HAP-1 (cell line): ENCODE data around the gene SMG6.

Source experiments
- DNase-seq, 2 experiments: peaks; one replicate each; pipeline ENCODE4 v3.0.0-alpha.2; 2016 to 2020; ENCODE audit warnings: low spot score in 2 of 2
- H3K27me3 ChIP-seq: fragments of 250-450 bp; sonication (Bioruptor Pico); 2 replicates; pipeline ENCODE4 v1.5.1; 2020; ENCODE audit warnings: low read depth, mild to moderate bottlenecking, moderate library complexity
- H3K36me3 ChIP-seq: fragments of 250-450 bp; sonication (Bioruptor Pico); replicated peaks from 2 replicates; pipeline ENCODE4 v1.5.1; 2020; ENCODE audit warnings: mild to moderate bottlenecking
- H3K4me1 ChIP-seq: fragments of 250-450 bp; sonication (Bioruptor Pico); 2 replicates; pipeline ENCODE4 v1.5.1; 2020; ENCODE audit warnings: mild to moderate bottlenecking
- H3K4me3 ChIP-seq: fragments of 250-450 bp; sonication (Bioruptor Pico); 2 replicates; pipeline ENCODE4 v1.5.1; 2020; ENCODE audit warnings: mild to moderate bottlenecking, moderate library complexity
- H3K9me3 ChIP-seq: fragments of 250-450 bp; sonication (Bioruptor Pico); 2 replicates; pipeline ENCODE4 v1.5.1; 2020; ENCODE audit warnings: mild to moderate bottlenecking, moderate library complexity
- in situ Hi-C: fragments of 300-500 bp; cut with MboI; formaldehyde crosslinking; loops from 3 replicates; pipeline ENCODE4 v1.14.3; 2020; ENCODE audit warnings: low sequenced_read_pairs, inconsistent platforms, mixed read lengths

SMG6 gene

GRCh38 chr17:2222901-2223616, 80.5 kb downstream of the SMG6 start:
- no peak overlapping the region for H3K4me3 ChIP-seq
- no peaks in the 10 kb centered on the region for H3K36me3 ChIP-seq
- in situ Hi-C loops = no loop called here
- no peaks in the 10 kb centered on the region for H3K27me3 ChIP-seq
- no peaks in the 10 kb centered on the region for H3K9me3 ChIP-seq
- no peak for DNase-seq
- H3K4me1 ChIP-seq = no peaks in the 10 kb centered on the region; the same call in 1 of the 2 replicates

- no peak for DNase-seq
- in situ Hi-C loops = no loop called here
- no peaks in the 10 kb centered on the region for H3K27me3 ChIP-seq
- no peaks in the 10 kb centered on the region for H3K36me3 ChIP-seq
- no peaks in the 10 kb centered on the region for H3K9me3 ChIP-seq
- no peak overlapping the region for H3K4me3 ChIP-seq
- no peaks in the 10 kb centered on the region; the same call in 1 of the 2 replicates for H3K4me1 ChIP-seq
Measured at GRCh38 chr17:2222301-2222700, 81.3 kb downstream of the SMG6 start.

GRCh38 chr17:2218426-2218825, 85.2 kb downstream of the SMG6 start:
- H3K36me3 ChIP-seq = no peaks in the 10 kb centered on the region
- no peak overlapping the region for H3K4me3 ChIP-seq
- no peaks in the 10 kb centered on the region for H3K9me3 ChIP-seq
- no peak for DNase-seq
- no peaks in the 10 kb centered on the region for H3K27me3 ChIP-seq
- in situ Hi-C loops = no loop called here
- H3K4me1 ChIP-seq = no peaks in the 10 kb centered on the region; the same call in 1 of the 2 replicates

- in situ Hi-C loops = no loop called here
- Histone ChIP-seq H3K4me3 (no peak overlapping the region), H3K27me3 (no peaks in the 10 kb centered on the region), H3K9me3 (no peaks in the 10 kb centered on the region), H3K4me1 (no peaks in the 10 kb centered on the region; the same call in 1 of the 2 replicates), H3K36me3 (no peaks in the 10 kb centered on the region)
- DNase-seq = no peak
Measured at GRCh38 chr17:2215616-2216364, 87.8 kb downstream of the SMG6 start.

GRCh38 chr17:2214929-2215615, 88.5 kb downstream of the SMG6 start:
- in situ Hi-C loops = no loop called here
- Histone ChIP-seq H3K9me3 (no peaks in the 10 kb centered on the region), H3K4me3 (no peak overlapping the region), H3K36me3 (no peaks in the 10 kb centered on the region), H3K4me1 (no peaks in the 10 kb centered on the region), H3K27me3 (no peaks in the 10 kb centered on the region)
- DNase-seq = no peak

GRCh38 chr17:2214047-2214928, 89.3 kb downstream of the SMG6 start:
- Histone ChIP-seq H3K36me3 (no peaks in the 10 kb centered on the region), H3K4me3 (no peak overlapping the region), H3K9me3 (no peaks in the 10 kb centered on the region), H3K4me1 (no peaks in the 10 kb centered on the region), H3K27me3 (no peaks in the 10 kb centered on the region)
- in situ Hi-C loops = no loop called here
- DNase-seq = no peak

GRCh38 chr17:2213291-2213960, 90.2 kb downstream of the SMG6 start:
- Histone ChIP-seq H3K27me3 (no peaks in the 10 kb centered on the region), H3K36me3 (no peaks in the 10 kb centered on the region), H3K4me3 (no peak overlapping the region), H3K9me3 (no peaks in the 10 kb centered on the region), H3K4me1 (peaks cover 5% of the 10 kb centered on the region)
- DNase-seq = no peak
- in situ Hi-C loops = no loop called here

- no peaks in the 10 kb centered on the region for H3K27me3 ChIP-seq
- H3K4me3 ChIP-seq = no peak overlapping the region
- no peak for DNase-seq
- H3K9me3 ChIP-seq = no peaks in the 10 kb centered on the region
- peaks cover 15% of the 10 kb centered on the region for H3K4me1 ChIP-seq
- no peaks in the 10 kb centered on the region for H3K36me3 ChIP-seq
- in situ Hi-C loops = no loop called here
Measured at GRCh38 chr17:2212400-2212981, 91.1 kb downstream of the SMG6 start.

GRCh38 chr17:2211661-2212399, 91.8 kb downstream of the SMG6 start:
- Histone ChIP-seq H3K4me1 (peaks cover 19% of the 10 kb centered on the region), H3K9me3 (no peaks in the 10 kb centered on the region), H3K36me3 (no peaks in the 10 kb centered on the region), H3K4me3 (no peak overlapping the region), H3K27me3 (no peaks in the 10 kb centered on the region)
- in situ Hi-C loops = no loop called here
- no peak for DNase-seq

- Histone ChIP-seq H3K9me3 (no peaks in the 10 kb centered on the region), H3K4me1 (peaks cover 19% of the 10 kb centered on the region), H3K4me3 (no peak overlapping the region), H3K27me3 (no peaks in the 10 kb centered on the region), H3K36me3 (no peaks in the 10 kb centered on the region)
- DNase-seq = no peak
- in situ Hi-C loops = no loop called here
Measured at GRCh38 chr17:2210726-2211125, 92.9 kb downstream of the SMG6 start.

- peak; percentile 71 to 72 for DNase-seq
- no peak overlapping the region for H3K4me3 ChIP-seq
- H3K27me3 ChIP-seq = no peaks in the 10 kb centered on the region
- in situ Hi-C loops = no loop called here
- peaks cover 19% of the 10 kb centered on the region for H3K4me1 ChIP-seq
- no peaks in the 10 kb centered on the region for H3K9me3 ChIP-seq
- H3K36me3 ChIP-seq = no peaks in the 10 kb centered on the region
Measured at GRCh38 chr17:2207815-2208515, 95.6 kb downstream of the SMG6 start.

GRCh38 chr17:2204393-2204792, 99.2 kb downstream of the SMG6 start:
- Histone ChIP-seq H3K4me3 (no peak overlapping the region), H3K4me1 (peaks cover 19% of the 10 kb centered on the region), H3K27me3 (no peaks in the 10 kb centered on the region), H3K9me3 (no peaks in the 10 kb centered on the region), H3K36me3 (no peaks in the 10 kb centered on the region)
- in situ Hi-C loops = no loop called here
- no peak for DNase-seq
